Measurements from ENCODE around the gene RGS12.

RGS12 gene

DNA sequence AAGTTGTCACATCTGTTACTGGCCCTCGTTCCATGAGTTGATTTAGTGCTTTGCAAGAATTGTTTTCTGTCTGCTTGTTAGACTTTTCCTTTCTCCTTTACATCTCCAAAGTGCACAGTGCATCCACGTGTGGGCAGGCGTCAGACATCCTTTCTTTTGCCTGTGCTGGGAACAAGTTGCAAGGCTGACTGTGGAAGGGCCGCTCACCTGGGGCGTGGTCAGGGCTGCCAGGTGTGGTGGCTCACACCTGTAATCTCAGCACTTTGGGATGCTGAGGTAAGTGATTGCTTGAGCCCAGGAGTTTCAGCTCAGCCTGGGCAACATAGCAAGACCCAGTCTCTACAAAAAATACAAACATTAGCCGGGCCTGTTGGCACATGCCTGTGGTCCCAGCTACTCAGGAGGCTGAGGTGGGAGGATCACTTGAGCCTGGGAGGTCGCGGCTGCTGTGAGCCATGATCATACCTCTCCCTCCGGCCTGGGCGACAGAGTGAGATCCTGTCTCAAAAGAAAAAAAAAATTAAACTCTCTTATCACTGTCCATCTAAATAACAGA lies 46.2 kb downstream of the RGS12 start:
- no peak for DNase-seq (ENCODE audit: low read depth, low spot score)
- no peak overlapping the region for H3K4me3 ChIP-seq (ENCODE audit: low read length)

DNA sequence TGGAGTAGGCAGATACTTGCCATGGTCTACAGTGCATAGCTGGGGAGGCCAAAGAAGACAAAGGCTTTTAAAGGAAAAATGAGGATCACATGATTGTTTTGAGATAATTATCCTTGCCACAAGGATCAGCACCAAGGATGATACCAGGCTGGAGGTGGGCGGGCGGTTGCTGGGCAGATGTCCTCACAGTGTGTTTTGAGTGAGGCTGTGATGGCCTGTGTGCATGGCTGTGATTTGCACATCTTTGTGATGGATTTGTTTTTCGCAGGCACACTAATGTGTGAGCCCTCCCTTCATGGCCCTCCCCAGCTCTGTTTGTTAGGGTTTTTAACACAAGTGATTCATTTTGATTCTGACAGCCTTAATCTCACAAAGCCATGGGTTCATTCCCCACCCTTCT lies 46.8 kb downstream of the RGS12 start:
- no peak for DNase-seq (ENCODE audit: low read depth, low spot score)
- no peak overlapping the region for H3K4me3 ChIP-seq (ENCODE audit: low read length)

DNA sequence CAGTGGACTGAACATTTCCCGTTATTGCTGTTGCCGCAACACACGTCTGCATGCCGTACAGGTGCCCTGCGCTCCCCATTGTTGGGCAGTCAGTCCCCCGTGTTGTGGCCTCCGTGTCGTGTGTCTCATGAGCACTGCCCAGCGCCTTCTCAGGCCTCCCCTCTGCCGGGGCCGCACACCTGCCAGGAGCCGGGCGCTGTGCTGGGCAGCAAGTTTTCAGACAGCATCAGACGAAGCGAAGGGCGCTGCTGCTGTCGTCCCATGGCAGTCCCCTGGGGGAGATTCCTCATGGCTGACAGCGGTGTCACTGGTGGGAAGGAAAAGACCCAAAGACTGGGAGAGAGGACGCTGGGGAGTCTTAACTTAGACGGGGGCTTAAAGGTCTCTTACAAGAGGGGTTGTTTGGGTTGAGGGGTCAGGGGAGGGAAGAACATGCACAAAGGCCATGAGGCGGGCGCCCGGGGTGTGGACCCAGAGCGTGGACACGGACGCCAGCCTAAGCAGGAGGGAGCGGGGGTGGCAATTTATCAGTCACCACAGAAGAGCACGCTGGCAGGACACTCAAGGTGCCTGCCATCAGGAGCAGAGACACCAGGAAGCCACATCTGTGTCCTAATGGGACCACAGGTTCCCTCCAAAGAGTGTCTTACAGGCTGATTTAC lies 47.3 kb downstream of the RGS12 start:
- H3K4me3 ChIP-seq (ENCODE audit: low read length), result no peak overlapping the region
- no peak for DNase-seq (ENCODE audit: low read depth, low spot score)

DNA sequence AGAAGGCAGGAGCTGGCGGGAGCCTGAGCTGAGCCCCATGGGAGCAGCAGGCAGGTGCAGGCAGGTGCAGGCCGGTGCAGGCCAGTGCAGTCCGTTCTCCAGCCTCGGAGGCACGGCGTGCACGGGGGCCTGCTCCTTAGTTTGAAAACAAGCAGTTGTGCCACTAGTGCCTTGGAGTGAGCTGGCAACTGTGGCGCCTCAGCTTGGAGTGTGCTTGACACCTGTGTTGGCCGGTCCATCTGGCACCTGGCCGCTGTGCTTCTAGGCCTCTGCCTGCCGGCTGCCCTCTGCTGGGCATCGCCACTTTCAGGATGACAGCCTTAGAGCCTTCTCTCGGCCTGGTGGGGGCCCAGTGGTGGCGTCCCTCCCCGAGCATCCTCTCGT lies 47.9 kb downstream of the RGS12 start:
- DNase-seq (ENCODE audit: low read depth, low spot score), result no peak
- no peak overlapping the region for H3K4me3 ChIP-seq (ENCODE audit: low read length)

DNA sequence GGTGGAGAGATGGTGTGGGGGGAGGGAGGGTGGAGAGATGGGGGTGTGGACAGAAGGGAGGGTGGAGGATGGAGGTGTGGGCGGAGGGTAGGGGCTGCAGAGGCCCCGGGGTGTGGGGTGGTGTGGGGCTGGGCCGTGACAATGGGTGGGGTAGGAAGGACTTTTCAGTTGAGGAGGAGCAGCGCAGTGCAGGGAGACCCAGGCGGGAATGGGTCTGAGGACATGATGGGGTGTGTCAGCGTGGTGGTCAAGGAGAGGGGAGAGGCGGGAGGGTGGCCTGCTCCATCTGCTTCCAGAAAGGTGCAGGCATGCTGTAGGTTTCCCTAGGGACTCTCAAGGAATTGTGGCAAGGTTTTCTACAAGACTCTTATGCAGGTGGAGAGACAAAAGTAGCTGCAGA lies 48.9 kb downstream of the RGS12 start:
- no peak overlapping the region for H3K4me3 ChIP-seq (ENCODE audit: low read length)
- DNase-seq (ENCODE audit: low read depth, low spot score), result no peak

DNA sequence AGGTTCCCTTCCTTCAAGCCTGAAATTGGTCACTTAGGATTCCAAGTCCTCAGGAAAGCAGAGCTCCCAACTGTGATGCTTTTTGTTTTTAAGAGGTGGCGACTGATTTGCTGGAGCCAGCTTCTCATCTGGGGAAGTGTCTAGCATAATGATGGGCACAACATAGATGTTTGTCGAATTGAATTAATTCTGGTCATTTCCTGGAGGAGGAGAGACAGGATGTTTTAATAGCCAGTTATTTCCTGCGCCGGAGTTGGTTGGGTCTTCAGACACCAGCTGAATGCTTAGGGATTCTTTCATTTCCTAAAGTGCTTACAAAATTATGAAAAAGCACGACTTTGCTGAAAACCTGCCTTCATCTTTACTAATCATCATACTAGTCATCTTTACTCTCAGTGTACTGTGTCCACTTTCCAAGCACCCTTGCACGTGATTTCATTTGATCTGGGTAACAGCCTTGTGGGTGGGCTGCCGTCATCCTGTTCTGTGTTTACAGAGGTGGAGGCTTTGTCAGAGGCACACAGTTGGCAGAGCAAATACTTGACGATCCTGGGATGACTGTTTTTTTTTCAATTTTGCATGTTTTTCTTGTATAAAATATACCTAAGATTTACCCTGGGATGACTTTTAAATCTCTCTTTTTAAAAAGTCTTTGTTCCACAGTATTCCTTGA lies 49.5 kb downstream of the RGS12 start:
- no peak for DNase-seq (ENCODE audit: low read depth, low spot score)
- no peak overlapping the region for H3K4me3 ChIP-seq (ENCODE audit: low read length)
